SK-MEL-5 (cell line): ENCODE data around the gene NOP16. TPM values are rescaled to one million over a fixed set of nuclear protein-coding genes. Genes with fewer than 3 reads are reported as not detected.
"Not testable (repeated sequence)": the region's sequence is repeated elsewhere in the genome, so short reads cannot be mapped to it uniquely, and the experiment has no call there.

ENCODE experiments used
- DNase-seq: peaks from one replicate; pipeline ENCODE4 v3.0.0-alpha.2; 2016; ENCODE audit warnings: low read depth, low spot score
- in situ Hi-C: cut with HindIII; loops from 2 replicates; pipeline ENCODE4 v1.10.0; 2016; ENCODE audit warnings: low sequenced_read_pairs, high pct_unique_total_duplicates, low pct_unique_long_range_greater_than_20kb
- total RNA-seq: library from RNA; depleted of rRNA; stranded (reverse); fragments of >200 nt; shearing (Covaris generic); gene quantifications from 2 replicates; pipeline ENCODE4 v1.2.3, GENCODE V29; 2014

NOP16 gene
- total RNA-seq, 1 experiment from 2014 or later = 31.8 TPM

GRCh38 chr5:176413255-176413565 is 24.8 kb upstream of the NOP16 start:
- no peak for DNase-seq
- in situ Hi-C loops = no loop called here

- DNase-seq = no peak
- in situ Hi-C loops = no loop called here
These were observed 24.3 kb upstream of the NOP16 start for GRCh38 chr5:176412517-176413254.

- no peak for DNase-seq
- in situ Hi-C loops = no loop called here
These were observed 22.2 kb upstream of the NOP16 start for GRCh38 chr5:176410486-176411180.

GRCh38 chr5:176409765-176410164 is 21.4 kb upstream of the NOP16 start:
- DNase-seq = no peak

GRCh38 chr5:176408590-176408989 is 20.2 kb upstream of the NOP16 start:
- in situ Hi-C loops = no loop called here
- no peak for DNase-seq

More at GRCh38 chr5:176409765-176410164, 21.4 kb upstream of the NOP16 start:
- in situ Hi-C loops = no loop called here

GRCh38 chr5:176408252-176408573 is 19.8 kb upstream of the NOP16 start:
- DNase-seq, in situ Hi-C loops: not testable (repeated sequence)

- no peak for DNase-seq
- in situ Hi-C loops = no loop called here
These were observed 19.3 kb upstream of the NOP16 start for GRCh38 chr5:176407456-176408251.

- no peak for DNase-seq
These were observed 18.1 kb upstream of the NOP16 start for GRCh38 chr5:176406436-176407052.

GRCh38 chr5:176405656-176406435 is 17.4 kb upstream of the NOP16 start:
- in situ Hi-C loops = no loop called here
- DNase-seq = peak; percentile 25

More at GRCh38 chr5:176406436-176407052, 18.1 kb upstream of the NOP16 start:
- in situ Hi-C loops = no loop called here

- in situ Hi-C loops = no loop called here
- no peak for DNase-seq
These were observed 13.1 kb upstream of the NOP16 start for GRCh38 chr5:176401281-176402205.

GRCh38 chr5:176400382-176401156 is 12.2 kb upstream of the NOP16 start:
- in situ Hi-C loops = no loop called here
- DNase-seq = no peak

- in situ Hi-C loops = no loop called here
- no peak for DNase-seq
These were observed 9.5 kb upstream of the NOP16 start for GRCh38 chr5:176397736-176398420.

GRCh38 chr5:176396330-176396729 is 7.9 kb upstream of the NOP16 start:
- no peak for DNase-seq
- in situ Hi-C loops = no loop called here

- in situ Hi-C loops = no loop called here
- no peak for DNase-seq
These were observed 6.7 kb upstream of the NOP16 start for GRCh38 chr5:176394881-176395675.

- in situ Hi-C loops = no loop called here
- no peak for DNase-seq
These were observed 5.7 kb upstream of the NOP16 start for GRCh38 chr5:176394096-176394495.
